ENCODE measurements around the gene EP400.
"Not testable (repeated sequence)": the region's sequence is repeated elsewhere in the genome, so short reads cannot be mapped to it uniquely, and the experiment has no call there.

Gene EP400

GRCh38 chr12:131948713-131949430 is 870 bp upstream of the EP400 start:
- DNase-seq: not testable (repeated sequence)

- no peak for DNase-seq
Observed at GRCh38 chr12:131950182-131950913, 606 bp downstream of the EP400 start.

GRCh38 chr12:131953810-131954209 is 4.1 kb downstream of the EP400 start:
- not testable (repeated sequence) for DNase-seq

GRCh38 chr12:131954460-131954859 is 4.7 kb downstream of the EP400 start:
- DNase-seq: not testable (repeated sequence)

GRCh38 chr12:131959116-131959515 is 9.4 kb downstream of the EP400 start:
- DNase-seq: no peak

GRCh38 chr12:131959641-131960589 is 10.2 kb downstream of the EP400 start:
- DNase-seq: no peak

GRCh38 chr12:131960590-131961325 is 11.0 kb downstream of the EP400 start:
- not testable (repeated sequence) for DNase-seq

- DNase-seq: not testable (repeated sequence)
Observed at GRCh38 chr12:131961328-131961727, 11.6 kb downstream of the EP400 start.

- DNase-seq: no peak
Observed at GRCh38 chr12:131962069-131962468, 12.3 kb downstream of the EP400 start.

- no peak for DNase-seq
Observed at GRCh38 chr12:131963381-131963780, 13.6 kb downstream of the EP400 start.

- no peak for DNase-seq
Observed at GRCh38 chr12:131965073-131965472, 15.3 kb downstream of the EP400 start.

- DNase-seq: no peak
Observed at GRCh38 chr12:131971226-131971625, 21.5 kb downstream of the EP400 start.

- no peak for DNase-seq
Observed at GRCh38 chr12:131975228-131975627, 25.5 kb downstream of the EP400 start.

GRCh38 chr12:131979606-131980005 is 29.9 kb downstream of the EP400 start:
- no peak for DNase-seq

- peak; percentile 7 for DNase-seq
Observed at GRCh38 chr12:131980263-131980662, 30.5 kb downstream of the EP400 start.

GRCh38 chr12:131981388-131981787 is 31.6 kb downstream of the EP400 start:
- no peak for DNase-seq

GRCh38 chr12:131982041-131982440 is 32.3 kb downstream of the EP400 start:
- no peak for DNase-seq

GRCh38 chr12:131983026-131983425 is 33.3 kb downstream of the EP400 start:
- DNase-seq: no peak

- no peak for DNase-seq
Observed at GRCh38 chr12:131983554-131983953, 33.8 kb downstream of the EP400 start.

- DNase-seq: no peak
Observed at GRCh38 chr12:131984334-131984733, 34.6 kb downstream of the EP400 start.

- DNase-seq: not testable (repeated sequence)
Observed at GRCh38 chr12:131985510-131985875, 35.8 kb downstream of the EP400 start.

- DNase-seq: no peak
Observed at GRCh38 chr12:131986361-131986760, 36.6 kb downstream of the EP400 start.
